Vagina (tissue), 2 donors: ENCODE data around the gene LRRIQ4. TPM values are rescaled to one million over a fixed set of nuclear protein-coding genes. Genes with fewer than 3 reads are reported as not detected.

Experiments
- DNase-seq, 2 donors: peaks; one replicate each; pipeline ENCODE4 v3.0.0-alpha.2; 2017; ENCODE audit errors: extremely low spot score in 2 of 2
- H3K27ac ChIP-seq: fragments of 200-600 bp; sonication (generic); one replicate; pipeline ENCODE4 v1.5.1; 2019
- H3K27me3 ChIP-seq: fragments of 200-600 bp; sonication (generic); one replicate; pipeline ENCODE4 v1.5.1; 2019
- H3K36me3 ChIP-seq, 2 donors: fragments of 200-600 bp; sonication (generic); one replicate each; pipeline ENCODE4 v1.5.1; 2017 to 2019
- H3K4me1 ChIP-seq: fragments of 200-600 bp; sonication (generic); one replicate; pipeline ENCODE4 v1.5.1; 2019
- H3K4me3 ChIP-seq, 2 donors: fragments of 200-600 bp; sonication (generic); 1 replicate in 1 of 2; 2 replicates in 1 of 2; pipeline ENCODE4 v1.5.1; 2016 to 2019
- H3K9me3 ChIP-seq: fragments of 200-600 bp; sonication (generic); one replicate; pipeline ENCODE4 v1.5.1; 2019
- POLR2A ChIP-seq, 2 donors: fragments of 450-650 bp; IDR thresholded peaks; one replicate each; pipeline ENCODE4 v1.6.1; 2017; ENCODE audit warnings: antibody characterized with exemption in 2 of 2, mild to moderate bottlenecking in 2 of 2, moderate library complexity in 2 of 2
- POLR2AphosphoS5 ChIP-seq, 2 donors: sonication (generic); formaldehyde crosslinking; IDR thresholded peaks; one replicate each; pipeline ENCODE4 v1.9.0; 2017; ENCODE audit warnings: antibody characterized with exemption in 2 of 2, mild to moderate bottlenecking in 2 of 2, low read depth in 1 of 2; ENCODE audit not compliant: insufficient read depth in 1 of 2
- intact Hi-C: fragments of 100-400 bp; cut with DNase I; formaldehyde crosslinking; loops from one replicate; pipeline ENCODE4 v1.15.1; 2023
- total RNA-seq: library from RNA; depleted of rRNA; stranded (reverse); fragments of >200 nt; gene quantifications from one replicate; pipeline ENCODE4 v1.2.3, GENCODE V29; 2016
- TF ChIP-seq, protein P1 (sequence below), 3 experiments: fragments of 450-650 bp in 2 of 3; fragments of 200-600 bp in 1 of 3; sonication (generic) in 1 of 3; IDR thresholded peaks; one replicate each; pipeline ENCODE4 v1.5.1; 2017 to 2019; ENCODE audit warnings: antibody characterized with exemption in 3 of 3, mild to moderate bottlenecking in 2 of 3, moderate library complexity in 2 of 3

Gene LRRIQ4
- total RNA-seq, 1 donor from 2014 or later: not detected

DNA sequence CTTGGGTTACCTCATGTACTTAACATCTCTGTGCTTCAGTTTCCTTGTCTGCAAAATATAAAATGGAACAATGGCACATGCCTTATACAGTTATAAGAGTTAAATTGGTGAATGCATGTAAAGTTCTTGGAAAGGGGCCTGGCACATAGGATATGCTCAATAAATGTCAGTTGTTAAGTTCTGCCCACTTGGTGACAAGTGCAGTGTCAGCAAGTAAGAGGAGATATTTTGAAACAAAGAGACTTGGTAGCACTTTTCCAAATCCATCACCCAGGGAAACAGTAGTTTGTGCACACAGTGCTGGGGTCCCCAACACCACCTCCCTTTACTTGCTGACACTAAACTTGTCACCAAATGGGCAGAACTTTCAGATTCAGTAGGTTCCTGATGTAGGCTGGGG is 37.9 kb downstream of the LRRIQ4 start:
- TF ChIP-seq, protein P1, sequence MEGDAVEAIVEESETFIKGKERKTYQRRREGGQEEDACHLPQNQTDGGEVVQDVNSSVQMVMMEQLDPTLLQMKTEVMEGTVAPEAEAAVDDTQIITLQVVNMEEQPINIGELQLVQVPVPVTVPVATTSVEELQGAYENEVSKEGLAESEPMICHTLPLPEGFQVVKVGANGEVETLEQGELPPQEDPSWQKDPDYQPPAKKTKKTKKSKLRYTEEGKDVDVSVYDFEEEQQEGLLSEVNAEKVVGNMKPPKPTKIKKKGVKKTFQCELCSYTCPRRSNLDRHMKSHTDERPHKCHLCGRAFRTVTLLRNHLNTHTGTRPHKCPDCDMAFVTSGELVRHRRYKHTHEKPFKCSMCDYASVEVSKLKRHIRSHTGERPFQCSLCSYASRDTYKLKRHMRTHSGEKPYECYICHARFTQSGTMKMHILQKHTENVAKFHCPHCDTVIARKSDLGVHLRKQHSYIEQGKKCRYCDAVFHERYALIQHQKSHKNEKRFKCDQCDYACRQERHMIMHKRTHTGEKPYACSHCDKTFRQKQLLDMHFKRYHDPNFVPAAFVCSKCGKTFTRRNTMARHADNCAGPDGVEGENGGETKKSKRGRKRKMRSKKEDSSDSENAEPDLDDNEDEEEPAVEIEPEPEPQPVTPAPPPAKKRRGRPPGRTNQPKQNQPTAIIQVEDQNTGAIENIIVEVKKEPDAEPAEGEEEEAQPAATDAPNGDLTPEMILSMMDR (IDR thresholded peaks at IDR 0.05): no peak
- TF ChIP-seq POLR2A (IDR thresholded peaks at IDR 0.05) (no peak), POLR2AphosphoS5 (IDR thresholded peaks at IDR 0.05; ENCODE audit: insufficient read depth in 1 of 2, low read depth in 1 of 2) (no peak)
- Histone ChIP-seq H3K27ac (no peak overlapping the region), H3K36me3 (no peaks in the 10 kb centered on the region), H3K4me1 (no peaks in the 10 kb centered on the region), H3K27me3 (no peaks in the 10 kb centered on the region), H3K4me3 (no peak overlapping the region), H3K9me3 (no peaks in the 10 kb centered on the region)
- no peak for DNase-seq
- intact Hi-C loops: no loop called here

DNA sequence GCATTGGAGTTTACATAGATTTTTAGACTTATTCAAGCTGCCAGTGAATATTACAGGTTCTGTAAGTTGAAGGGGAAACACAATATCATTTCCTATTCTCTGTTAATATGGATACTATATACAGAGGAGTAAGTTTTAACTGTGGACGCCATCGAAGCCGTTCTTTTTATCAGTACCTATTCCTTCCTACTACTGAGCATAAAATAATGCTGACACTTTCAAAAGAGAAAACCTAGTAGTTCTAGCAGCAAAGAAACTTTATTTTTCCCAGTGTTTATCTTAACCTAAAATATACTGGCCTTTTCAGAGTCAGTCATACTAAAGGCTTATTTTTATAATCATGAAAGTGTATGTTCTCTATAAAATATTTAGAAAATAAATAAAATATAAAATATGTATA is 42.8 kb downstream of the LRRIQ4 start:
- intact Hi-C loops: no loop called here
- Histone ChIP-seq H3K36me3 (no peaks in the 10 kb centered on the region), H3K9me3 (no peaks in the 10 kb centered on the region), H3K4me3 (no peak overlapping the region), H3K27ac (no peak overlapping the region), H3K27me3 (no peaks in the 10 kb centered on the region), H3K4me1 (no peaks in the 10 kb centered on the region)
- TF ChIP-seq POLR2A (IDR thresholded peaks at IDR 0.05) (no peak), POLR2AphosphoS5 (IDR thresholded peaks at IDR 0.05; ENCODE audit: insufficient read depth in 1 of 2, low read depth in 1 of 2) (no peak)
- TF ChIP-seq, protein P1 (IDR thresholded peaks at IDR 0.05): no peak
- DNase-seq: no peak

DNA sequence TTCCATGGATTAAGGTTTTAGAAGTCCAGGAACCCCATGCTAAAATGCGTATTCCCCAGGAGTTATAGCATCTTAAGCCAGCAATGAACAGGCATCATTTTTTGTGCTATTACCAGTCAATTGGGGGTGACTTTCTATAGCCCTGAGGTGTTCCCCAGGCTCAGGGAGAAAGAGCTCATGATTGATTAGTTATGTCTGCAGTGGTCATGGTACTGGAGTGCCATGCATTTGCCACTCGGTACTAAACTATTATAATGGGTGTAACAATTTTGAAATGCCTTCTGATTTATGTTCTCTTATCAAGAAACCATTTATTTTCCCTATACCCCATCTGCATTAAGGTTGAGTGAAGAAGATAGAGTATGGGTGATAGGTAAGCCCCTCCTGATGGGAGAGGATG is 45.1 kb downstream of the LRRIQ4 start:
- no peak for TF ChIP-seq POLR2A (IDR thresholded peaks at IDR 0.05)
- TF ChIP-seq POLR2AphosphoS5 (IDR thresholded peaks at IDR 0.05; ENCODE audit: insufficient read depth in 1 of 2, low read depth in 1 of 2): no peak
- TF ChIP-seq, protein P1 (IDR thresholded peaks at IDR 0.05): no peak
- Histone ChIP-seq H3K4me3 (no peak overlapping the region), H3K27me3 (no peaks in the 10 kb centered on the region), H3K36me3 (no peaks in the 10 kb centered on the region), H3K27ac (no peak overlapping the region), H3K4me1 (no peaks in the 10 kb centered on the region), H3K9me3 (no peaks in the 10 kb centered on the region)
- DNase-seq: no peak
- intact Hi-C loops: no loop called here

DNA sequence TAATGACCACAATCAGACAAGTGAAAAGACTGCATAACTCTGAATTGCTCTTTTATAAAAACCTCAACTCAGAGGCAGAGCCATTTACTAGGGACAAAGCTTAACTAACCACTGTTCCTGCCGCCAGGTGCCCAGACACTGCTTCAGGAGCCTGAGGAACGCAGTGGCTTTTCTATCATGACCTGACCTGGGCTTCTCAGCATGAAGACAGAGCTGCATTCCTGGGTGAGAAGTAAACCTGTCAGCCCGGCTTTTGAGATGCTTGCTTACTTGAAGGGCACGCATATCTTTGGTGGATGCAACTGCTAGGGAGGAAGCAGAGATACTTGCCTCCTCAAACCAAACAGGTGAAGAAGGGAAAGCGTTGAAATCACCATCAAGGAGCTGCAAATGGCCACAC is 49.2 kb downstream of the LRRIQ4 start:
- H3K36me3 ChIP-seq: no peaks in the 10 kb centered on the region
- no peaks in the 10 kb centered on the region for H3K9me3 ChIP-seq
- intact Hi-C loops: no loop called here
- no peak overlapping the region for H3K27ac ChIP-seq
- TF ChIP-seq, protein P1 (IDR thresholded peaks at IDR 0.05): no peak
- TF ChIP-seq POLR2A (IDR thresholded peaks at IDR 0.05) (no peak), POLR2AphosphoS5 (IDR thresholded peaks at IDR 0.05; ENCODE audit: insufficient read depth in 1 of 2, low read depth in 1 of 2) (no peak)
- no peak for DNase-seq
- no peaks in the 10 kb centered on the region for H3K4me1 ChIP-seq
- H3K27me3 ChIP-seq: no peaks in the 10 kb centered on the region
- no peak overlapping the region for H3K4me3 ChIP-seq

DNA sequence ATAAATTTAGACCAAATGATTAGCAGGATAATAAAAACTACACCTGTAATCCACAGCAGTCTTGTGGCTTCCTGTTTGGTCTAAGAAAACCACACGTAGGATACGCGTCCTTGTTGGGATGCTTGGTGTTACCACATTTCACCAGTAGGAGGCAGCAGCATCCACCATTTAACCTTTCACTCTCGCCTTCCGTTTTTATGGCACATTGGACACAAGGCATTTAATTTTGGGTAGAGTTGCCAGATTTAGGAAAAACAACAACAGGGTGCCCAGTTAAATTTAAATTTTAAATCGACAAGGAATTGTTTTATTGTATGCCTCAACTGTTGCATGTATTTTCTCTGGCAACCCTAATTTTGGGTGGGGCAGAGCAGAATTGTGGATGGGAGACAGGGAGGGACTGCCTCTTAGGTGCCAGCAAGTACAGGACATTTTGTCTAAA is 50.8 kb downstream of the LRRIQ4 start:
- Histone ChIP-seq H3K4me3 (no peak overlapping the region), H3K27me3 (no peaks in the 10 kb centered on the region), H3K4me1 (no peaks in the 10 kb centered on the region), H3K27ac (no peak overlapping the region), H3K36me3 (no peaks in the 10 kb centered on the region), H3K9me3 (no peaks in the 10 kb centered on the region)
- DNase-seq: no peak
- TF ChIP-seq, protein P1 (IDR thresholded peaks at IDR 0.05): peak; percentile 51 to 69 (median 58)
- no peak for TF ChIP-seq POLR2A (IDR thresholded peaks at IDR 0.05)
- TF ChIP-seq POLR2AphosphoS5 (IDR thresholded peaks at IDR 0.05; ENCODE audit: insufficient read depth in 1 of 2, low read depth in 1 of 2): no peak
- intact Hi-C loops: no loop called here
